ENCODE results near the gene PCP4.
"Not testable (repeated sequence)": the region's sequence is repeated elsewhere in the genome, so short reads cannot be mapped to it uniquely, and the experiment has no call there.

Gene PCP4

GRCh38 chr21:39891111-39891510, 23.9 kb downstream of the PCP4 start:
- H3K4me3 ChIP-seq (ENCODE audit: low read length), result no peak overlapping the region
- no peak for DNase-seq (ENCODE audit: low read depth)
- no peak for TF ChIP-seq CTCF (IDR thresholded peaks at IDR 0.05; ENCODE audit: insufficient read depth, low read depth, low read length, missing control alignments)

GRCh38 chr21:39891863-39892262, 24.6 kb downstream of the PCP4 start:
- not testable (repeated sequence) for H3K4me3 ChIP-seq (ENCODE audit: low read length); DNase-seq (ENCODE audit: low read depth)

GRCh38 chr21:39900491-39900890, 33.3 kb downstream of the PCP4 start:
- H3K4me3 ChIP-seq (ENCODE audit: low read length), result no peak overlapping the region
- TF ChIP-seq CTCF (IDR thresholded peaks at IDR 0.05; ENCODE audit: insufficient read depth, low read depth, low read length, missing control alignments), result no peak
- no peak for DNase-seq (ENCODE audit: low read depth)

- no peak for DNase-seq (ENCODE audit: low read depth)
- TF ChIP-seq CTCF (IDR thresholded peaks at IDR 0.05; ENCODE audit: insufficient read depth, low read depth, low read length, missing control alignments), result no peak
- no peak overlapping the region for H3K4me3 ChIP-seq (ENCODE audit: low read length)
Observed at GRCh38 chr21:39900911-39901310, 33.7 kb downstream of the PCP4 start.

- no peak for DNase-seq (ENCODE audit: low read depth)
- no peak overlapping the region for H3K4me3 ChIP-seq (ENCODE audit: low read length)
- TF ChIP-seq CTCF (IDR thresholded peaks at IDR 0.05; ENCODE audit: insufficient read depth, low read depth, low read length, missing control alignments), result no peak
Observed at GRCh38 chr21:39902986-39903385, 35.7 kb downstream of the PCP4 start.

- H3K4me3 ChIP-seq (ENCODE audit: low read length), result no peak overlapping the region
- no peak for TF ChIP-seq CTCF (IDR thresholded peaks at IDR 0.05; ENCODE audit: insufficient read depth, low read depth, low read length, missing control alignments)
- no peak for DNase-seq (ENCODE audit: low read depth)
Observed at GRCh38 chr21:39904457-39904856, 37.2 kb downstream of the PCP4 start.

GRCh38 chr21:39908265-39908923, 41.2 kb downstream of the PCP4 start:
- no peak for TF ChIP-seq CTCF (IDR thresholded peaks at IDR 0.05; ENCODE audit: insufficient read depth, low read depth, low read length, missing control alignments)
- no peak overlapping the region for H3K4me3 ChIP-seq (ENCODE audit: low read length)
- no peak for DNase-seq (ENCODE audit: low read depth)

Measured in epithelial cell of esophagus (primary cell).